Breast epithelium (tissue), 4 donors: ENCODE results near the gene NSRP1. TPM values are rescaled to one million over a fixed set of nuclear protein-coding genes. Genes with fewer than 3 reads are reported as not detected.
"Not testable (repeated sequence)": the region's sequence is repeated elsewhere in the genome, so short reads cannot be mapped to it uniquely, and the experiment has no call there.

Experiments used
- DNase-seq, 2 donors: peaks; one replicate each; pipeline ENCODE4 v3.0.0-alpha.2; 2019; ENCODE audit warnings: low spot score in 2 of 2
- H3K27ac ChIP-seq, 2 donors: fragments of 200-600 bp; sonication (generic) in 1 of 2; one replicate each; pipeline ENCODE4 v1.5.1; 2016 to 2019; ENCODE audit warnings: mild to moderate bottlenecking in 1 of 2
- H3K27me3 ChIP-seq, 2 donors: fragments of 200-600 bp; sonication (generic) in 1 of 2; one replicate each; pipeline versions ENCODE4 v1.5.1 to v1.6.0; 2017 to 2019; ENCODE audit warnings: control low read depth in 1 of 2, mild to moderate bottlenecking in 1 of 2
- H3K36me3 ChIP-seq: fragments of 200-600 bp; one replicate; pipeline ENCODE4 v1.5.1; 2019
- H3K4me1 ChIP-seq, 2 donors: fragments of 200-600 bp; sonication (generic); one replicate each; pipeline ENCODE4 v1.5.1; 2016 to 2019; ENCODE audit warnings: control low read depth in 1 of 2
- H3K4me3 ChIP-seq, 3 donors: fragments of 200-600 bp; sonication (generic); 1 replicate in 2 of 3; 2 replicates in 1 of 3; pipeline ENCODE4 v1.5.1; 2016 to 2019; ENCODE audit warnings: mild to moderate bottlenecking in 3 of 3, moderate library complexity in 2 of 3
- H3K9me3 ChIP-seq, 2 donors: fragments of 200-600 bp; sonication (generic) in 1 of 2; one replicate each; pipeline ENCODE4 v1.5.1; 2016 to 2019; ENCODE audit warnings: control low read depth in 1 of 2
- POLR2A ChIP-seq: fragments of 450-650 bp; IDR thresholded peaks from one replicate; pipeline ENCODE4 v1.6.1; 2016; ENCODE audit warnings: antibody characterized with exemption, mild to moderate bottlenecking, moderate library complexity
- POLR2AphosphoS5 ChIP-seq, 3 donors: sonication (generic); formaldehyde crosslinking; IDR thresholded peaks; one replicate each; pipeline ENCODE4 v1.6.1; 2017; ENCODE audit warnings: antibody characterized with exemption in 3 of 3
- intact Hi-C: fragments of 100-400 bp; cut with DNase I; formaldehyde crosslinking; loops from one replicate; pipeline ENCODE4 v1.15.1; 2023; ENCODE audit warnings: low total_unique reads
- total RNA-seq, 3 donors: library from RNA; depleted of rRNA; stranded (reverse); fragments of >200 nt; gene quantifications; one replicate each; pipeline ENCODE4 v1.1.0, GENCODE V29; 2016
- TF ChIP-seq, protein P1 (sequence below), 3 donors: fragments of 450-650 bp; IDR thresholded peaks; one replicate each; pipeline ENCODE4 v1.5.1; 2016 to 2017; ENCODE audit warnings: antibody characterized with exemption in 3 of 3, mild to moderate bottlenecking in 3 of 3, moderate library complexity in 3 of 3

Gene NSRP1
- total RNA-seq, 3 donors from 2014 or later = 26.6 to 37.0 (median 29.4) TPM

DNA sequence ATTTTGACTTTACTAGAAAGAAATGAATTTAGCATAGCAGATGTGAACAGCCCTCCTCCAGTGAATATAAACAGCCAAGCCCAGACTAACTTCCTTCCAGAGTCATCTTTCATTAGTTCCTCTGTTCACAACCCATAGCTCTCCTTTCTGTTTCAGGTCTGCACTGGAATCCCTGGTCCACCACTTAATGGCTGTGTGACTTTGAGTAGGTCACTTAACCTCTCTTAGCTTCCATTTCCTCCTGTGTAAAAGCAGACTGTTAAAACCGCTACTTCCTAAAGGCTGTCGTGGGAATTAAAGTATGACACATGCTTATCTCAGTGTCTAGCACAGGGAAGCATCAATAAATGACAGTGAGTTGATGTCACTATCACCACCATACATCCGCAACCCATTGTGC, 111.4 kb downstream of the NSRP1 start:
- peaks cover 0 to 7% of the 10 kb centered on the region in 2 donors for H3K27me3 ChIP-seq
- H3K36me3 ChIP-seq = no peaks in the 10 kb centered on the region
- no peak overlapping the region for H3K4me3 ChIP-seq
- no peak overlapping the region for H3K27ac ChIP-seq
- intact Hi-C loops = no loop called here
- DNase-seq = no peak
- TF ChIP-seq POLR2AphosphoS5 (IDR thresholded peaks at IDR 0.05) (no peak), POLR2A (no peak)
- TF ChIP-seq, protein P1, sequence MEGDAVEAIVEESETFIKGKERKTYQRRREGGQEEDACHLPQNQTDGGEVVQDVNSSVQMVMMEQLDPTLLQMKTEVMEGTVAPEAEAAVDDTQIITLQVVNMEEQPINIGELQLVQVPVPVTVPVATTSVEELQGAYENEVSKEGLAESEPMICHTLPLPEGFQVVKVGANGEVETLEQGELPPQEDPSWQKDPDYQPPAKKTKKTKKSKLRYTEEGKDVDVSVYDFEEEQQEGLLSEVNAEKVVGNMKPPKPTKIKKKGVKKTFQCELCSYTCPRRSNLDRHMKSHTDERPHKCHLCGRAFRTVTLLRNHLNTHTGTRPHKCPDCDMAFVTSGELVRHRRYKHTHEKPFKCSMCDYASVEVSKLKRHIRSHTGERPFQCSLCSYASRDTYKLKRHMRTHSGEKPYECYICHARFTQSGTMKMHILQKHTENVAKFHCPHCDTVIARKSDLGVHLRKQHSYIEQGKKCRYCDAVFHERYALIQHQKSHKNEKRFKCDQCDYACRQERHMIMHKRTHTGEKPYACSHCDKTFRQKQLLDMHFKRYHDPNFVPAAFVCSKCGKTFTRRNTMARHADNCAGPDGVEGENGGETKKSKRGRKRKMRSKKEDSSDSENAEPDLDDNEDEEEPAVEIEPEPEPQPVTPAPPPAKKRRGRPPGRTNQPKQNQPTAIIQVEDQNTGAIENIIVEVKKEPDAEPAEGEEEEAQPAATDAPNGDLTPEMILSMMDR (IDR thresholded peaks at IDR 0.05) = no peak
- no peaks in the 10 kb centered on the region for H3K9me3 ChIP-seq
- no peaks in the 10 kb centered on the region for H3K4me1 ChIP-seq

DNA sequence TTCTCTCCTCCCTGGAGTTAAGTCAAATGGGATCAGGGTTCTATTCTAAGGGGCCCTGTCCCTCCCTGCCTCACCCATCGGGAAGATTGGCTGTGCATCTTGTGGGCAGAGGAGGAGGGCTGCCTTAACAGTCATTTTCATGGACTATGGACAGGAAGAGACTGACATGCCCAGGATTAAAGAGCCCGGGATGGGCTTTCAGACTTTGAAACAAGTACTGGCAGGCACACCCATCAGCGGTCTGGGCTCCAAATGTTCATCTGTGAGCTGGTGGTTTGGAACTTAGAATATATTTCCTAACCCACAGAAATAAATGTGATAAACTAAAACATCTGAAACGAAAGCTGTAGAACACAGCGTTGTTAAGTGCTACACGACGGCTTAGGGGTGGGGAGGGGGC, 112.4 kb downstream of the NSRP1 start:
- Histone ChIP-seq H3K36me3 (no peaks in the 10 kb centered on the region), H3K27ac (no peak overlapping the region), H3K4me3 (no peak overlapping the region), H3K4me1 (no peaks in the 10 kb centered on the region), H3K9me3 (no peaks in the 10 kb centered on the region), H3K27me3 (peaks cover 0 to 9% of the 10 kb centered on the region in 2 donors)
- TF ChIP-seq, protein P1 (IDR thresholded peaks at IDR 0.05) = no peak
- TF ChIP-seq POLR2A (no peak), POLR2AphosphoS5 (IDR thresholded peaks at IDR 0.05) (no peak)
- no peak for DNase-seq
- intact Hi-C loops = no loop called here

DNA sequence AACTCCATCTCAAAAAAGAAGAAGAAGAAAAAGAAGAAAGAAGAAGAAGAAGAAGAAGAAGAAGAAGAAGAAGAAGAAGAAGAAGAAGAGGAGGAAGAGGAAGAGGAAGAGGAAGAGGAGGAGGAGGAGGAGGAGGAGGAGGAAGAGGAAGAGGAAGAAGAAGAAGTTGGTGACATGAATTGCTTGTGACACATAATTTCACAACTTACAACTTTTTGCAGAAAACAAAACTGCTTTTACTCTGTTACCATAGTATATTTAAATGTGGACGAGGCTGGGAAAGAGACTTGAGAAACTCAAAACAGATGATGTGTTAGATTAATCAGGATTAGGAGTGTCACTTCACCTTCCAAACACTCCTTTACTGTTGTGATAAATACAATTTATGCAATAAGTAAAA, 113.4 kb downstream of the NSRP1 start:
- H3K27ac ChIP-seq, H3K27me3 ChIP-seq, H3K4me1 ChIP-seq, H3K9me3 ChIP-seq, DNase-seq, H3K36me3 ChIP-seq, intact Hi-C loops, H3K4me3 ChIP-seq: not testable (repeated sequence)

DNA sequence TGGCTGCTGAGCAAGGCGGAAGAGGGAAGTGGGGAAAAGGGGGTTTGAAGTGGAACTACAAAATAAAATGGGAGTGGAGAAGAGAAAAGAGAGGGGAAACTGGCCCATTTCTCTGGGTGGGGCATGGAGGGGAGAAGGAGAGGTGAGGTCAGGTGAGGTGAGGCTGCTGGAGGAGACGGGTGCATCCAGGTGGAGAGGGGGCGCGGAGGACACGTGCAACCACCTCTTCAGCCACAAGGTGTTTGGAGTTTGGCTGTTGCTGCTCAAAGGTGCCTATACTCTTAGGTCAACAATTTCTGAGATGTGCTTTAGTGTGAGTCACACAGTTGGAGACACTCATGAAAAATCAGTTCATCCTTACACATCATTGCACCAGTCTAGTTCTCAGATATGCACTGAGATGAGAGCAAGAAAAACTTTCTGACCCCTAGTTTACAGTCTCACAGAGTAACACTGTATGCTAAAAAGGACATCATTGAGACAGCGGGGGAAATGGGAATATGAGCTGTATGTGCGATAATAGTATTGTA, 114.0 kb downstream of the NSRP1 start:
- TF ChIP-seq POLR2A (no peak), POLR2AphosphoS5 (IDR thresholded peaks at IDR 0.05) (no peak)
- TF ChIP-seq, protein P1 (IDR thresholded peaks at IDR 0.05) = no peak
- Histone ChIP-seq H3K4me1 (peaks cover 0 to 1% of the 10 kb centered on the region in 2 donors), H3K27ac (no peak overlapping the region), H3K4me3 (no peak overlapping the region), H3K9me3 (no peaks in the 10 kb centered on the region), H3K27me3 (peaks cover 4 to 14% of the 10 kb centered on the region in 2 donors), H3K36me3 (no peaks in the 10 kb centered on the region)
- no peak for DNase-seq
- intact Hi-C loops = no loop called here

DNA sequence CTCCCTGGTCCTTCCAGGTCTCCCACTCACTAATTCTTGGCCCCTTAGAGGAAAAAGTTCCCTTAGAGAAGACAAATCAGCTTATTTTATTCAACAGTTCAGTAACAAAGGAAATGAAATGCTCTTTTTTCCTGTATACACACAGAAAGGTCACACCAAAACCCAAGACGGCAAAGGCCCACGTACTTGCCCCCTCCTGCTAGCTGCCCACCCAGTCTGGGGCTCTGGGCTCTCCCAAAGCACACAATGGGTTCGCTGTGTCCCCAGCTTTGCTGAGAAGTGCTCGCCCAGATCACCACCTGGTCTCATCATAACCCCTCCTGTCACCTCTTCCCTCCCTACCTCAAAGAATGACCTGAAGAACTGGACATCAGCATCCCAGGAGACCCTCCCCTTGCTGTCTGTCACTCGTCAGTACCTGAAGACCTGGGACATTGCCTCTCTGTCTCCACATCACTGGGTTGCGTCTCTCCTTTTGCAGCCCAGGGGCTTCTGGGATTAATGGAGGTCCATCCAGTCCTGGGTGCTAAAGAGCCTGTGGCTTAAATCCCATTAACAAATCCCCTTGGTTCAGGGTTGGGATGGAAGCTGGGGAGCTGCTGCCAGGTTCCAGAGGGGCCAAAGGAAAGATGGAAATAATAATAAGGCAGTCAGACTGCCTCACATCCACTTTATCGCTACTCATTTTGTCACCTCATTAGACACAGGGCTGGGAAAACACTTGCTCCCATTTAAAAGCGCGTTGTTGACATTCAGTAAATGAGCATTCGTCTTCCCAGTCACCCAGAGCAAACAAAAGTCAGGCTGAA, 115.6 kb downstream of the NSRP1 start:
- no peak for DNase-seq
- Histone ChIP-seq H3K9me3 (no peaks in the 10 kb centered on the region), H3K4me3 (no peak overlapping the region), H3K27me3 (peaks cover 6 to 19% of the 10 kb centered on the region in 2 donors), H3K4me1 (peaks cover 0 to 6% of the 10 kb centered on the region in 2 donors), H3K27ac (no peak overlapping the region), H3K36me3 (no peaks in the 10 kb centered on the region)
- intact Hi-C loops = no loop called here
- TF ChIP-seq POLR2A = no peak
- TF ChIP-seq, protein P1 (IDR thresholded peaks at IDR 0.05) = no peak
